ENCODE results near the gene ATP8A2.
"Not testable (repeated sequence)": the region's sequence is repeated elsewhere in the genome, so short reads cannot be mapped to it uniquely, and the experiment has no call there.

ATP8A2 gene

DNA sequence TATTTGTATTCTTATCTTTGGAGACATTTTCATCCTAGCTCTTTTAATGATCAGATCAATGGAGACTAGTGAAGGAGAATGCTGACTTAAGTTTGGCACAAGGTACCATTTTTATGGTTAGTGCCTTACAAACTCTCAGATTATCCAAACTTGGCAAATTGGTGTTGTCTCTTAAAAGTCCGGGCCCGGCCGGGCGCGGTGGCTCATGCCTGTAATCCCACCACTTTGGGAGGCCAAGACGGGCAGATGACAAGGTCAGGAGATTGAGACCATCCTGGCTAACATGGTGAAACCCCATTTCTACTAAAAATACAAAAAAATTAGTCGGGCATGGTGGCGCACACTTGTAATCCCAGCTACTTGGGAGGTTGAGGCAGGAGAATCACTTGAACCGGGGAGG, 177.2 kb downstream of the ATP8A2 start:
- DNase-seq (ENCODE audit: low spot score), result not testable (repeated sequence)

DNA sequence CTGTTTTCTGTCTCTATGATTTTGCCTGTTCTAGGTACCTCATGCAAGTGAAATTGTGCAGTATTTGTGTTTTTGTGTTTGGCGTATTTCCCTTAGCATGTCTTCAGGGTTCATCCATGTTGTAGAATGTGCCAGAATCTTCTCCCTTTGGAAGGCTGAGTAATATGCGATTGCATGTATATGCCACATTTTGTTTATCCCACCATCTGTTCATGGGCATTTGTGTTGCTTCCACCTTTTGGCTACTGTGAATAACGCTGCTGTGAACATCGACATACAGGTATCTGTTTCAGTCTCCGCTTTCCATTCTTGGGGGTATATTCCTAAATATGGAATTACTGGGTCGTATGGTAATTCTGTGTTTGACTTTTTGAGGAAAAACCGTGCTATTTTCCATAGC, 190.0 kb downstream of the ATP8A2 start:
- no peak for DNase-seq (ENCODE audit: low spot score)

DNA sequence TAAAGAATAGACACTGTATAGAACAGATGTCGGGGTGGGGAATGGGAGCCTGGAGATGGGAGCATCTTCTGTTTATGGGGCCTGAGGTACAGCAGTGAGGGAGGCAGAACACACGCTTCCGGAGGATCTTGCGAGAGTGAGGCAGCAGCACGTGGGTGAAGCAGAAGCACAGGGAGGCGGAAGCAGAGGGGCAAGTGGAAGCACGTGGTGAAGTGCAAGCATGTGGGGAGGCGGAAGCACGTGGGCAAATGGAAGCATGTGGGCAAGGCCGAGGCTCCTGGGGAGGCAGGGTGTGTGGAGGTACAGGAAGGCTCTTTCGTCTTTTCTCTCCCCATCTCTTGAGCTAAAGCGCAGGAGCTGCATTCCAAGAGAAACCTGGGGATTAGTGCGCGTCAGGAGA, 198.4 kb downstream of the ATP8A2 start:
- DNase-seq (ENCODE audit: low spot score), result no peak

GRCh38 chr13:25571237-25571636, 199.5 kb downstream of the ATP8A2 start:
- no peak for DNase-seq (ENCODE audit: low spot score)

- not testable (repeated sequence) for DNase-seq (ENCODE audit: low spot score)
These were observed 200.4 kb downstream of the ATP8A2 start for GRCh38 chr13:25572171-25572570.

- DNase-seq (ENCODE audit: low spot score), result peak; percentile 69
These were observed 202.9 kb downstream of the ATP8A2 start for GRCh38 chr13:25574437-25575411.

DNA sequence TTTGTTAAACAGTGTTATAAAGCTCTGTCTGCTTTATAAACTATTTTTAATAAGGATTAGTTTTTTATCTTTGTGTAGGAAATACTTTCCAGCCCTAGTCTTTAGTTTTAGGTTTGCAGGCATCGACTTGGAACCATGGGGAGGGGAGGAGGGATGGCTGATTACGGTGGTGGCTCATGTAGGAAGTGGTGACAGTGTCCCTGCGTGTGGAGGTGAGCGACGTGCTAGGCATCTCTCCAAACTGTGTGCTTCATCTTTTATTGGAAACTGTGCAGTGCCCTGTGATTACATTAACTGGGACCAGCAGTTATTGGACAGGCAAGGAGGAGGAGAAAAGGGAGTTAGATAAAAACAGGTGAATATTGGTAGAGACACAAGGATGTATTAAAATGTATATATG, 203.8 kb downstream of the ATP8A2 start:
- DNase-seq (ENCODE audit: low spot score), result no peak

- DNase-seq (ENCODE audit: low spot score), result no peak
These were observed 206.8 kb downstream of the ATP8A2 start for GRCh38 chr13:25578526-25578925.

GRCh38 chr13:25579221-25579620, 207.4 kb downstream of the ATP8A2 start:
- DNase-seq (ENCODE audit: low spot score), result no peak

GRCh38 chr13:25581351-25581750, 209.6 kb downstream of the ATP8A2 start:
- no peak for DNase-seq (ENCODE audit: low spot score)

DNA sequence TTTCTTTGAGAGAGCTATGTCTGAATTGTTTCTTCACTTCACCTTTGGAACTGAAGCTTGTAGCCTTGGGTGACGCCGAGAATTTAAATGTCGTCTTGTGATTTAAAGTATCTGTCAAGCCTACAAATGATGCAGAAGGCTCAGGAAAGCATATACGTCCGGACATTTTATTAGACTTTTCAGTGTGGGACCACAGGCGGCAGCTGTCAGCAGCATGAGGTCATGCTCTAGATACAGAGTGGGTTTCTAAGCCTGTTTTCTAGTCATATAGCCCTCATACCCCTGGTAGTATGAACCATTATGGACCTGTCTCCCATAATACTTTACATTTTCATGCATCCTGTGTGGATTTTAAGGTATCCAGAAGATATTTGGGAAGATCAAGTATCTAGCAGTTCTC, 212.3 kb downstream of the ATP8A2 start:
- DNase-seq (ENCODE audit: low spot score), result no peak

- no peak for DNase-seq (ENCODE audit: low spot score)
These were observed 213.2 kb downstream of the ATP8A2 start for GRCh38 chr13:25585000-25585399.

- DNase-seq (ENCODE audit: low spot score), result no peak
These were observed 215.7 kb downstream of the ATP8A2 start for GRCh38 chr13:25587326-25587980.

DNA sequence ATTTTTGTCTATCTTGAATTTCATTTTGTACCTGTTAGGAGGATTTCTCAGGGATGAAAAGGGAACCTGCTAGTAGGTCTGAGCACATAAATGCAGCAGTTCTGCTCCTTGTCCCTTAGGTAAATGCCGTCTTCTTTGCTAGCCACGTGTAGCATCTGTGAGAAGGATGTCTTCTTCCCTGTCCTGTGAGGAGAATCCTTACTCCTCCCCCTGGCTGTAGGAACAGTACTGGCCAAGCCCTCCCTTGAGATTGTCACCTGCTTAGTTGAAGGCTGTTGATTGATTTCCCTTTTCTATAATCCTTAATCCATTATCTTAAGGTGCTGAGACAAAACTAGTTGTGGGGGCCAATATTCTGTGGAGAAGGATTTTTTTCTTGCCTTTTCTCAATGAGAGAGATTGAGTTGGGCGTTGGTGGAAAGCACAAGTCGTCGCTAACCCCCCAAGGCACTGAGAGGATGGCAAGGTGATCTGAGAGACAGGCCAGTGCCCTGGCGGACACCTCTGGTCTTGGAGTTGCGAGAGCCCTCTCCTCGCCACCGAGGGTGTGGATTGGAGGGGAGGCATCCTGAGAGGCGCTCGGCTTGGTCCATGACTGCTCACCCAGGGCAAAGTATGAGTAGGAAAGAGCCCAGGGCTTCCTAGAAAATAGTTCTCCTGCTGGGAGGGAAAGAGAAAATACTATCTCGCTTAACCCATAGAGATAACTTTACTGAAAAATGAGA, 216.7 kb downstream of the ATP8A2 start:
- no peak for DNase-seq (ENCODE audit: low spot score)

DNA sequence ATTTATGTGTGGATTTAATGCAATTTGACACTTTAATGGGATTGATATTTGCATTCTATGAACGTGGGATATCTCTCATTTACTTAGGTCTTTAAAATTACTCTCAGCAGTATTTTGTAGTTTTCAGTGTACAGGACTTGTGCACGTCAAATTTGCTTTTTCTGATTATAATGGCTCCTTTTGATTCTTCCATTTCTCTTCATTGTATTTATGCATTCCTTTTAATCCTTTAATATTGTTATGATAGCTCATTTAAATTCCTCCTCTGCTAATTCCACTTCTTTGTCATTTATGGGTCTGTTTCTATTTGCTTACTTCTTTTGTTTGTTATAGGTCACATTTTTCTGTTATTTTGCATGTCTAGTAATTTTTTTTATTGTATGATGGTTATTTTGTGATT, 226.6 kb downstream of the ATP8A2 start:
- DNase-seq (ENCODE audit: low spot score), result no peak

DNA sequence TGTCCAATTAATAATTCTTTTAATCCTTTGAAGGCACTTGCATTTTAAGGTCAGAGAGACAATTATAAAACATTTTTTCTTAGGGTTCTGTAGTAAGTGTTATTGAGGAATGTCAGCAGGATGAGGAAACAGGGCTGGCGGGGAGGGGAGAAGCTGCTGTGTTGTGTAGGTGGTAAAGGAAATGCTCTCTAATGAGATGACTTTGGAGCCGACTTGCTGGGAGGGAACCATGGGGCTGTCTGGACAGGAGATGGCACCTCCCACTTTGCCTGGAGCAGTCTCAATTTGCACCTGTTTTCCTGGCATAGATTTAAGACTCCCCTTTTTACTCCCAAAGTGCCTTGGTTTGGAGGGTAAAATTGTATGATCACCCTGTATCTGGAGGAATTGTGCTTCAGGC, 230.4 kb downstream of the ATP8A2 start:
- DNase-seq (ENCODE audit: low spot score), result no peak

DNA sequence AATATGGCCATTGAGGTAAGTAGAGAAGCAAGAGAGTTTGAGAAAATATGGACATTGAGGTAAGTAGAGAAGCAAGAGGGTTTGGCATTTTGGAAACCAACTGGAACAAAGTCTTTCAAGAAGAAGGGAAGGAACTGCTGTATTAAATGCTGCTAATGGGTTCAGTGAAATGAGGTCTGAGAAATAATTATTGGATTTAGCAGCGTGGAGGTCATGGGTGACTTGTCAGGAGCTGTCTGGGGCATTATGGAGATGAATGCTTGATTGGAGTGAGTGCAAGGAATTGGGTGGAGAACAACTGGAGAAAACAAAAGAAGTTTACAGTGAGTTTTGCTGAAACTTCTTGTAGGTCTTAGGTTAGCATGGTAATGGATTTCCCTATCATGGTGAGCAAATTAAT, 232.3 kb downstream of the ATP8A2 start:
- DNase-seq (ENCODE audit: low spot score), result no peak

DNA sequence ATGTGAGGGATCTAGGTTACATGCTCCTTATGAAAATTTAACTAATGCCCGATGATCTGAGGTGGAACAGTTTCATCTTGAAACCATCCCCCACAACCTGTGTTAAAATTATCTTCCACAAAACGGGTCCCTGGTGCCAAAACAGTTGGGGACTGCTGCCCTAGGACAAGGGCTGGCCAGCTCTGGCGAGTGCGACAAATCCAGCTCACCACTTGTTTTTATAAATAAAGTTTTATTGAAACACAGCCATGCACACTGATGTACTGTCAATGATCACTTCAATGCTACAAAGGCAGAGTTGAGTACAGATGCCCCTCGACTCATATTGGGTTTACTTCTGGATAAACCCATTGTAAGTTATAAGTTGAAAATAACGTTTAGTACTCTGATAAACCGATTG, 235.3 kb downstream of the ATP8A2 start:
- DNase-seq (ENCODE audit: low spot score), result no peak

GRCh38 chr13:25608181-25608580, 236.4 kb downstream of the ATP8A2 start:
- no peak for DNase-seq (ENCODE audit: low spot score)

DNA sequence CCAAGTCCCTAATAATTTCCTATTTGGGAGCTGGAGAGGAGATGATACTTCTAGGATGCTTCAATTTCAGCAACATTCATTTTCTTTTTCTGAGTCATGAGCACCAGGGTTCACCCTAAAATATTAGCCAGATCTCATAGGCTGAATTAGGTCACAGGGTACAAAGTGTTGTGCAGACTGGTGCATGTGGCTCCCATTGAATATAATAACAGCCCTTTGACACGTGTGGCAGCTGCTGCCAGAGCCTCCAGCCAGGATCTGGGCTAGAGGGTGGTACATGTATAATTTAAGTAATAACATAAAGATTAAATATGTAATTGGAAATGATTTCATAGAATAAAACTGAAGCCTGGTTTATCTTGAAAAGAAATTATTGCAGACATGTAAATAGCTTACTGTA, 244.9 kb downstream of the ATP8A2 start:
- DNase-seq (ENCODE audit: low spot score), result no peak

GRCh38 chr13:25619897-25620296, 248.1 kb downstream of the ATP8A2 start:
- DNase-seq (ENCODE audit: low spot score), result no peak

DNA sequence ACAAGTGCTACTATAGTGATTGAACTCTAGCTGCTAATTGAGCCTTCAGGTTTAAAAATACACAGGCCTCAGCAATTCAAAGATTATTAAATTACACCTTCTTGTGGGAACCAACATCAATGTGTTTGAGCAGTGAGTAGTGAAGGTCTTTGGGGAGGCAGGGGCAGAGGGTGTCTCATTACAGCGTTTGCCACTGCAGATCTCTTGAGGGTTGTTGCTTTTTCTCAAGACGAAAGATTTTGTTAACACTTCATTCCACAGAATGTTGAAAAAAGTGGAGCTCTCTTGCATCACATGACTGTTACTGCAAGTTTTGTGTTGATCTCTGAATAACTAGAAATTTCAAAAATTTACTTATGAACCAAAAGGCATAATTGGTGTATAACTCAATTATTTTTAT, 253.6 kb downstream of the ATP8A2 start:
- DNase-seq (ENCODE audit: low spot score), result no peak
